Stimulated activated CD4-positive, alpha-beta T cell treated with anti-CD3 and anti-CD28 coated beads, Interleukin-15, amount 100 ng/mL, for 1 hour (primary cell): ENCODE data around the gene XPC.
"Not testable (repeated sequence)": the region's sequence is repeated elsewhere in the genome, so short reads cannot be mapped to it uniquely, and the experiment has no call there.

Source experiments
- DNase-seq, 2 donors: peaks; one replicate each; pipeline ENCODE4 v3.0.0-alpha.2; 2020; ENCODE audit warnings: low read depth in 1 of 2, low spot score in 1 of 2

The XPC gene

DNA sequence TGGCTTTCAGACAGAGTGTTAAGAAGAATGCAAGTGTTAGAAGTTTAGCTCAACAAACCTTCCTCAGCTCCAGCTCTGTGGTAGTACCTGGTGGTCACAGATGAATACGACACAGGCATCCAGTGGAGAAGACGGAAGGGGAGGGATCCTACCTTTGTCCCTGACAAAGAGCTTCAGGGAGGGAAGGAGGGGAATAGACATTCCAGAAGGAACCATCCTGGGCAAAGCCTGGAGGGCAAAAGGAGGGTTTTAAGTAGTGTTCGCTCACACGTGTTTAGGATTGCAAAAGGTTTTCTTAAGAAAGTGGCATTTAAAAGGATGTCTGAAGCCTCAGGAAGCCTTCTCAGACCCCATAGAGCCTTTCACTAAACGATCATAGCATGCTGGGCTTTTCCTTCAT is 56.5 kb downstream of the XPC start:
- no peak for DNase-seq

DNA sequence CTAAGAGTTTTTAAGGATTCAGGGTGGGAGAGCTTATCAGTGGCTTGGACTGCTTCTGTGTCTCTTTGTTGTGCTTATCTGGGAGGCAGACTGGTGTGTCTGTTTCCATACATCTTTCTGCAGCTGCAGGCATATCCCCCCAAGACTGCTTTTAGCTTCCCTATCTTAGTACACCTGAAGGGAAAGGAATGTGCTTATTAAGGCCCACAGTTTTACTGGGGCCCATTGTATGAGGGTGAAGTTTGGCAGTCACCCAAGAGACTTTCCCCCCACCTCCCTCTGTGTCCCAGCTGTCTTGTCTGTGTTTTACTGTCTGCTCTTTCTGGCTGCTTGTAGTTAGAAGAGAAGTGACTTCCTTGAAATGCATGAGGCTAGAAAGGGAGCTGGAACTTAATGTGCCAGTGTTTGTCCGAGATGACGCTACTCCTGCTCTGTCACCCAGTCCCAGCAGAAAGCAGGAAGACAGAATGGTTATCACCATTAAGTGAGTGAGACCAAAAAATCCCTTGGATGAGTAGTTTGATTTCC is 57.4 kb downstream of the XPC start:
- DNase-seq = not testable (repeated sequence)

DNA sequence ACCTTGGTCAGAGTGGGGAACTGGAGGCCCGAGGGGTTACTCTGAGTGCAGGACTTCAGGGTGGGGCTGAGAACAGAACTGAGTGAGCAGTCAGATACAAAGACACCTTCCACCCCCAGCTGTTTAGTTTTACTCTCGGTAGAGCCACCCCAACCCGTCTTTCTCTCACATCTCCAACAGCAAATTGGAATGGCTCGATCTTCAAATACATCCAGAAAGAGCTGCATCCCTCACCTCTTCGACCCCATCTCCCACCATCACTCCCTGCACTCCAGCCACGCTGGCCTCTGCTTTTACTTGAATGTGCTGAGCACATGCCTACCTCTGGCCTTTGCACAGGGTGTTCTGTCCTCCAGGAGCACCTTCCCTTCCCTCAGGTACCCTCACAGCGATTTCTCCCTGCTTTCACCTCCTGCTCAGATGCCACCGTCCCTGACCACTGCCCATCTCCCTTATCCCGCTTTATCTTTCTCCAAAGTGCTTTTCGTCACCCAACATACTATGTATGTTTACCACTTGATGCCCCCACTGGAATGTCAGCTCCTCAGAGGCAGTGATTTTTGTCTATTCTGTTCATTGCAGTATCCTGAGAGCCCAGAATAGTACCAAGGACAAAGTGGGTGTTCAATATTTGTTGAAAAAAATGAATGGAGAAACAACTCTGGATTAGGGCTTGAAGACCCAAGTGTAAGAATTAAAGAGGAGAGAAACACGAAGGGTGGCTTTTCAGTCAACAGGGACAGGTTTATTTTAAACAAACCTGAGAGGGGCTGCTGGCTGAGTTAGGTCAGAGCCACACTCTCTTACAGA is 58.1 kb downstream of the XPC start:
- no peak for DNase-seq

DNA sequence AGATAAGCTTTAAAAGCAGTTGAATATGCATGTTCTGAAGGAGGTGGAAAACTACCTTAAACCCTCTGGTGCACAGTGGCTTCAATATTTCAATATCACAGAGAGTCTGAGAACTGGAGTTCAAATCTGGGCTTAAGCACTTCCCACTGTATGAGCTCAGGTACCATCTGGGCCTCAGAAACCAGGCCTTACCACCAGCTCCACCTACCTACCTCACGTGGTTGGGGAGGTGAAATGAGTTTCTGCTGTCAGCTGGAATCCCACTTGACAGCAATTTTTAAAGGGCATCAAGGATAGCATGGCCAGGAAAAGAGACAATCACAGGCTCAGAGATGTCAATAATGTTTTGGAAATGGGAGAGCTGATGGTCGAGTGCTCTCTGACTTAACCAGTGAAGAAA is 58.8 kb downstream of the XPC start:
- no peak for DNase-seq

DNA sequence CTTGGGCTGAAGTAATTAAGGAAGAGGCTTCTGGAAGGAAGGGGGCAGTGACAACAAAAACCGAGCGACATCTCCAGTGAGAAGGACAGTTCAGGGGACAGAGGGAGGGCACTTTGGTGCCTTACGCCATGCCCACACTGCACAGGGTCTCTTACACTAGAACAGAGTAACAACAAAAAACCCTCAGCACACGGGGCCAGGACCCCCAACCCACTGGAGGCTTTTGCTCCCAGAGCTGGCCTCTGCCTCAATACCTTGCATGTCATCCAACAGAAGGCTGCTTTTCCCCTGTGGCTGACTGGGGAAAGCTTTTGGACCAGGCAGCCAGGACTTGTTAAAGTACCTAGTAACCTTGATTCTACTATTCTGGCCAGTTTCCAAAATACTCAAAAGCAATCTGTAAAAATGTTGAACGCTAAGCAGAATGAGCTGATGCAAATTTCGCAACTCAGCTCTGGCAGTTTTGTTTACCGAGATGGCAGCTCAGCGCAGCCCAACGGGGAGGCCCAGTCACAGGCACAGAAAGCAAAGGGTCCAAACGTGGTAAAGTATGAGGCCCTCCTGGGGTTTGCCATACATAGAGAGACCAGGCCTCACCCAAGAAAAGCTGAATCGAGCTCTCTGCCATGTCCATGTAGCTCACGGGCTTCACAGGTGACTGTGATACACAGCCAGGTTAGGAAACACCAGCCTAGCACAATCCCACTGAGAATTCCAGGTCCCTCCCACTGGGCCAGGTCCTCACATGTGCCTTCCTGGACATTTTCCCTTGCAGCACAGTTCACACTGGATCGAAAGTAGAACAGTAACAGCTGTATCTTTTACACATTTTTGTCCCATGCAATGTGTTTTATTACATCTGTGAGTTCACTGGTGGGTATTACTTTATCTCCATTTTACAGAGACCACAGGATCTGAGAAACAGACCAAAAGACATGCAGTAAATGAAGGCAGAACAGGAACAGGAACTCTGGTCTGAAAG is 59.7 kb downstream of the XPC start:
- DNase-seq = no peak

- DNase-seq = no peak
These were observed 60.7 kb downstream of the XPC start for GRCh38 chr3:14117468-14118399.

GRCh38 chr3:14113965-14114635 is 64.3 kb downstream of the XPC start:
- no peak for DNase-seq

GRCh38 chr3:14110699-14111098 is 67.7 kb downstream of the XPC start:
- DNase-seq = no peak

DNA sequence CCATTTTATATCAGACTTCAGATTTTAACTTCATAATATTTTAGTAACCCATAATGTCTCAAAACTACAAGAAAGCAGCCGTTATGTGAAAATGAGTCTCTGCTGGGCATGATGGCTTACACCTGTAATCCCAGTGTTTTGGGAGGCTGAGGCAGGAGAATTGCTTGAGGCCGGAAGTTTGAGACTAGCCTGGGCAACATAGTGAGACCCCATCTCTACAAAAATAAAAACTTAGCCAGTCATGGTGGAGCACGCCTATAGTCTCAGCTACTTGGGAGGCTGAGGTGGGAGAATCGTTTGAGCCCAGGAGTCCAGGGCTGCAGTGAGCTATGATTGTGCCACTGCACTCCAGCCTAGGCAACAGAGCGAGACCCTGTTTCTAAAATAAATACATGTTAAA is 68.6 kb downstream of the XPC start:
- not testable (repeated sequence) for DNase-seq

GRCh38 chr3:14097616-14098391 is 80.6 kb downstream of the XPC start:
- DNase-seq = no peak

DNA sequence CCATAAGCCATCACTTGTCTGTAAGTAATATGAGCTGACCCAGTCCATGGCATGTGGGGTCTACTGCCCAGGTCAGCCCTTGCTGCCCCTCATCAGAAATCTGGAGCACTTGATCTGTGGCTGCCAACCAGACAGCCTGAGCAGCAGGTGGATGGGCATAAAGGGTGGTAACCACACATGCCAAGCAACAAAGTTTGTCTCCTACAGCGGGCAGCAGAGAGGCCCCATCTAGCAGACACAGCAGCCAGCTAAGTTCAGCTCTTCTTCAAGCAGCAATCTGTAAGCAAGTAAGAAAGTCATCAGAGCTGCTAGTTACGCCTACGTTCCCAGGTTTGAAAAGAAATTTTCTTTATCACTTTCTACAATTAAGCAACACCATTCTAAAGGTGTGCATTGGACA is 81.7 kb downstream of the XPC start:
- no peak for DNase-seq
